ENCODE data around the gene NOX4. TPM values are rescaled to one million over a fixed set of nuclear protein-coding genes. Genes with fewer than 3 reads are reported as not detected.

Gene NOX4
- polyA plus RNA-seq, 3 donors: not detected

GRCh38 chr11:89489930-89490329 is 1.2 kb downstream of the NOX4 start:
- WGBS (ENCODE audit: insufficient coverage): no CpG with 5 or more reads among the region's 1 CpG
- Mint-ChIP-seq H3K9me3 (peaks cover 0 to 6% (median 2%) of the 10 kb centered on the region in 7 donors), H3K27ac (no peak overlapping the region), H3K36me3 (no peaks in the 10 kb centered on the region), H3K4me1 (no peaks in the 10 kb centered on the region), H3K4me3 (no peak overlapping the region), H3K27me3 (ENCODE audit: low read depth in 3 of 3) (peaks cover 27 to 39% (median 39%) of the 10 kb centered on the region in 3 donors)
- no peaks in the 10 kb centered on the region for H3K9me3 ChIP-seq (replicated peaks in 1 of 2; ENCODE audit: control insufficient read depth in 1 of 2, insufficient read depth in 1 of 2, low read length in 2 of 2)
- no peak overlapping the region for H3K9ac ChIP-seq (ENCODE audit: insufficient read depth, low read length, poor library complexity, severe bottlenecking)
- intact Hi-C loops (cut with micrococcal nuclease): no loop called here
- DNase-seq: no peak
- H2AFZ ChIP-seq (ENCODE audit: insufficient read depth, low read depth, low read length, poor library complexity, severe bottlenecking): no peak overlapping the region
- peaks cover 20 to 26% of the 10 kb centered on the region in 2 donors for H3K27me3 ChIP-seq (ENCODE audit: control insufficient read depth in 2 of 2, insufficient read depth in 2 of 2, low read length in 2 of 2)
- no peaks in the 10 kb centered on the region for H3K79me2 ChIP-seq (ENCODE audit: insufficient read depth, low read length)
- no peaks in the 10 kb centered on the region for H4K20me1 ChIP-seq (ENCODE audit: insufficient read depth, low read length)
- no peak overlapping the region for H3K27ac ChIP-seq (ENCODE audit: low read depth in 1 of 2, low read length in 2 of 2)
- H3K36me3 ChIP-seq (replicated peaks in 1 of 2; ENCODE audit: control insufficient read depth in 1 of 2, insufficient read depth in 2 of 2, low read length in 2 of 2): no peaks in the 10 kb centered on the region
- H3K4me2 ChIP-seq (replicated peaks; ENCODE audit: extremely low read depth, low read length, poor library complexity, severe bottlenecking): no peak overlapping the region
- no peaks in the 10 kb centered on the region for H3K4me1 ChIP-seq (ENCODE audit: control insufficient read depth in 1 of 2, insufficient read depth in 2 of 2, low read length in 2 of 2)
- H3K4me3 ChIP-seq (replicated peaks in 1 of 3; ENCODE audit: low read depth in 2 of 3, low read length in 3 of 3): no peak overlapping the region
- TF ChIP-seq CTCF (IDR thresholded peaks at IDR 0.05): no peak

- Histone ChIP-seq H3K27me3 (ENCODE audit: control insufficient read depth in 2 of 2, insufficient read depth in 2 of 2, low read length in 2 of 2) (peaks cover 19 to 25% of the 10 kb centered on the region in 2 donors), H4K20me1 (ENCODE audit: insufficient read depth, low read length) (no peaks in the 10 kb centered on the region), H3K4me2 (replicated peaks; ENCODE audit: extremely low read depth, low read length, poor library complexity, severe bottlenecking) (no peak overlapping the region), H3K9ac (ENCODE audit: insufficient read depth, low read length, poor library complexity, severe bottlenecking) (no peak overlapping the region), H3K27ac (ENCODE audit: low read depth in 1 of 2, low read length in 2 of 2) (no peak overlapping the region), H2AFZ (ENCODE audit: insufficient read depth, low read depth, low read length, poor library complexity, severe bottlenecking) (no peak overlapping the region), H3K4me1 (ENCODE audit: control insufficient read depth in 1 of 2, insufficient read depth in 2 of 2, low read length in 2 of 2) (no peaks in the 10 kb centered on the region), H3K79me2 (ENCODE audit: insufficient read depth, low read length) (no peaks in the 10 kb centered on the region), H3K4me3 (replicated peaks in 1 of 3; ENCODE audit: low read depth in 2 of 3, low read length in 3 of 3) (no peak overlapping the region), H3K9me3 (replicated peaks in 1 of 2; ENCODE audit: control insufficient read depth in 1 of 2, insufficient read depth in 1 of 2, low read length in 2 of 2) (no peaks in the 10 kb centered on the region), H3K36me3 (replicated peaks in 1 of 2; ENCODE audit: control insufficient read depth in 1 of 2, insufficient read depth in 2 of 2, low read length in 2 of 2) (no peaks in the 10 kb centered on the region)
- Mint-ChIP-seq H3K27me3 (ENCODE audit: low read depth in 3 of 3) (peaks cover 22 to 29% (median 26%) of the 10 kb centered on the region in 3 donors), H3K4me1 (no peaks in the 10 kb centered on the region), H3K27ac (no peak overlapping the region), H3K4me3 (no peak overlapping the region), H3K36me3 (no peaks in the 10 kb centered on the region), H3K9me3 (peaks cover 0 to 4% (median 2%) of the 10 kb centered on the region in 7 donors)
- intact Hi-C loops (cut with micrococcal nuclease): no loop called here
- no CpG with 5 or more reads among the region's 3 CpGs for WGBS (ENCODE audit: insufficient coverage)
- no peak for DNase-seq
- no peak for TF ChIP-seq CTCF (IDR thresholded peaks at IDR 0.05)
Measured at GRCh38 chr11:89487016-89487415, 4.2 kb downstream of the NOX4 start.

All from CD14-positive monocyte (primary cell).